K562 treated with DMSO at 1 percent for 4 hours (cell line): ENCODE data around the gene ACSM4. TPM values are rescaled to one million over a fixed set of nuclear protein-coding genes. Genes with fewer than 3 reads are reported as not detected.

Experiments used
- total RNA-seq: library from RNA; unstranded; fragments of 300-600 nt; gene quantifications from 2 replicates; pipeline ENCODE4 v1.2.3, GENCODE V29; 2022; ENCODE audit not compliant: insufficient read depth

Gene ACSM4, protein sequence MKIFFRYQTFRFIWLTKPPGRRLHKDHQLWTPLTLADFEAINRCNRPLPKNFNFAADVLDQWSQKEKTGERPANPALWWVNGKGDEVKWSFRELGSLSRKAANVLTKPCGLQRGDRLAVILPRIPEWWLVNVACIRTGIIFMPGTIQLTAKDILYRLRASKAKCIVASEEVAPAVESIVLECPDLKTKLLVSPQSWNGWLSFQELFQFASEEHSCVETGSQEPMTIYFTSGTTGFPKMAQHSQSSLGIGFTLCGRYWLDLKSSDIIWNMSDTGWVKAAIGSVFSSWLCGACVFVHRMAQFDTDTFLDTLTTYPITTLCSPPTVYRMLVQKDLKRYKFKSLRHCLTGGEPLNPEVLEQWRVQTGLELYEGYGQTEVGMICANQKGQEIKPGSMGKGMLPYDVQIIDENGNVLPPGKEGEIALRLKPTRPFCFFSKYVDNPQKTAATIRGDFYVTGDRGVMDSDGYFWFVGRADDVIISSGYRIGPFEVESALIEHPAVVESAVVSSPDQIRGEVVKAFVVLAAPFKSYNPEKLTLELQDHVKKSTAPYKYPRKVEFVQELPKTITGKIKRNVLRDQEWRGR
- not detected in 2 replicates for total RNA-seq

DNA sequence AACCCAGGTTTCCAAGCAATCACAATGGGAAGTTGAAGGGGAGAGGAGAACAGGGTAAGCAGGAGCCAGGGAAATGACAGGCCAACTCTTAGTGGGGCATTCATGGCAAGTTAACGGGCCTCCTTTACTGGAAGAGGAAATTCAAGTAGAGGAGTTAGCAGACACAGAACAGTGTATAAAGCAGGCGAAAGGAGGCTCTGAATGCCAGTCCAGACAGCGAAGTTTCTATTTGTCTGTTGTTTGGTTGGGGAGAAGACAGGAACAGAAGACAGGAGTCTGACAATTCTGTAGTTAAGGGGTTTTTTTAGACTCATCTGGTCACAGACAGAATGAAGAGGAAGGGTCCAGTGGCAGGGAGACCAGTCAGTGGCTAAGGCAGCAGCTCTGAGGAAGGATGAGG lies at the start of gene ACSM4:
Gene ACSM4, plus strand, starts transcription at position 301 of the 400 bp plus-strand sequence. CDS start 260 bp downstream, outside the sequence.

Other genes with a start within 250 kb of the ACSM4 start
- gene C1S, start 243.4 kb upstream of the ACSM4 start, total RNA-seq = 0.81 and 1.7 TPM in 2 replicates
- 3.0 and 5.2 TPM in 2 replicates for gene C1R, start 211.6 kb upstream of the ACSM4 start, total RNA-seq
- 13.2 and 18.7 TPM in 2 replicates for gene C1RL, start 194.9 kb upstream of the ACSM4 start, total RNA-seq
- 4.6 and 9.7 TPM in 2 replicates for gene RBP5, start 175.2 kb upstream of the ACSM4 start, total RNA-seq
- 12.1 and 20.9 TPM in 2 replicates for gene CLSTN3, start 173.7 kb upstream of the ACSM4 start, total RNA-seq
- 11.2 and 15.6 TPM in 2 replicates for gene PEX5, start 114.4 kb upstream of the ACSM4 start, total RNA-seq
- gene CD163L1, start 140.1 kb downstream of the ACSM4 start, total RNA-seq = not detected in 2 replicates
- gene CD163, start 199.7 kb downstream of the ACSM4 start, total RNA-seq = not detected in 2 replicates